SK-N-SH (cell line): Measurements from ENCODE around the gene CSTF2T. TPM values are rescaled to one million over a fixed set of nuclear protein-coding genes. Genes with fewer than 3 reads are reported as not detected.

Experiments used
- CTCF ChIA-PET: fragments of 300-600, 350-600 bp; formaldehyde crosslinking; extraction: SDS; loops from one replicate; lab custom pipeline; 2021; lab: Yijun Ruan, JAX
- POLR2A ChIA-PET: fragments of 350-600 bp; sonication (Branson Sonifier 250); formaldehyde crosslinking; extraction: SDS; loops from one replicate; lab custom pipeline; 2020; ENCODE audit warnings: antibody characterized with exemption, inconsistent platforms; lab: Yijun Ruan, JAX
- DNase-seq: peaks from one replicate; pipeline ENCODE4 v3.0.0; 2012
- H2AFZ ChIP-seq: fragments of 200-600 bp; sonication (generic); 2 replicates; pipeline ENCODE4 v1.8.1; 2016; ENCODE audit warnings: antibody characterized with exemption, mild to moderate bottlenecking, low read depth
- H3F3A ChIP-seq: fragments of 200-600 bp; sonication (generic); replicated peaks from 2 replicates; pipeline ENCODE3; 2016; ENCODE audit warnings: antibody characterized with exemption, mild to moderate bottlenecking; ENCODE audit not compliant: insufficient read depth
- H3K27ac ChIP-seq, 2 experiments: fragments of 200-500 bp in 1 of 2; fragments of 200-600 bp in 1 of 2; sonication (Bioruptor generic) in 1 of 2; sonication (generic), shearing (Covaris generic) in 1 of 2; 2 replicates each; pipeline versions ENCODE4 v1.5.1 to v1.6.1; 2014 to 2016; ENCODE audit warnings: low read depth in 2 of 2, inconsistent platforms in 1 of 2, low read length in 1 of 2, mild to moderate bottlenecking in 1 of 2, mixed read lengths in 1 of 2
- H3K27me3 ChIP-seq: fragments of 200-600 bp; sonication (generic), shearing (Covaris generic); 2 replicates; pipeline ENCODE4 v1.6.1; 2016; ENCODE audit warnings: mixed run types; ENCODE audit not compliant: insufficient read depth
- H3K36me3 ChIP-seq, 2 experiments: fragments of 200-500 bp in 1 of 2; fragments of 200-600 bp in 1 of 2; sonication (Bioruptor generic) in 1 of 2; sonication (generic) in 1 of 2; replicated peaks in 1 of 2; 2 replicates each; pipeline versions ENCODE3 to v1.5.1; 2014 to 2016; ENCODE audit warnings: low read length in 1 of 2, mild to moderate bottlenecking in 1 of 2; ENCODE audit not compliant: insufficient read depth in 2 of 2, control insufficient read depth in 1 of 2
- H3K4me1 ChIP-seq, 2 experiments: fragments of 200-500 bp in 1 of 2; fragments of 200-600 bp in 1 of 2; sonication (Bioruptor generic) in 1 of 2; sonication (generic), shearing (Covaris generic) in 1 of 2; 2 replicates each; pipeline versions ENCODE4 v1.5.1 to v1.6.1; 2014 to 2016; ENCODE audit warnings: low read depth in 1 of 2, low read length in 1 of 2, mixed run types in 1 of 2; ENCODE audit not compliant: insufficient read depth in 2 of 2, control insufficient read depth in 1 of 2
- H3K4me2 ChIP-seq: fragments of 200-600 bp; sonication (generic), shearing (Covaris generic); 2 replicates; pipeline ENCODE4 v1.6.1; 2017; ENCODE audit warnings: mixed run types
- H3K4me3 ChIP-seq, 2 experiments: fragments of 200-500 bp in 1 of 2; fragments of 200-600 bp in 1 of 2; sonication (Bioruptor generic) in 1 of 2; sonication (generic), shearing (Covaris generic) in 1 of 2; 2 replicates each; pipeline versions ENCODE4 v1.5.1 to v1.8.1; 2014 to 2016; ENCODE audit warnings: low read depth in 2 of 2, inconsistent platforms in 1 of 2, low read length in 1 of 2, mild to moderate bottlenecking in 1 of 2, mixed read lengths in 1 of 2, moderate library complexity in 1 of 2
- H3K79me2 ChIP-seq: fragments of 200-600 bp; sonication (generic); 2 replicates; pipeline ENCODE4 v1.8.1; 2017; ENCODE audit warnings: mild to moderate bottlenecking; ENCODE audit not compliant: insufficient read depth
- H3K9ac ChIP-seq: fragments of 200-600 bp; sonication (generic); 2 replicates; pipeline ENCODE4 v1.6.1; 2017; ENCODE audit warnings: mixed run types
- H3K9me2 ChIP-seq: fragments of 200-600 bp; sonication (generic); 2 replicates; pipeline ENCODE4 v1.6.1; 2017; ENCODE audit warnings: mixed run types
- H3K9me3 ChIP-seq: fragments of 200-600 bp; sonication (generic); 2 replicates; pipeline ENCODE4 v1.6.1; 2017; ENCODE audit warnings: mixed run types, mild to moderate bottlenecking, moderate library complexity
- H4K20me1 ChIP-seq: fragments of 200-600 bp; sonication (generic); 2 replicates; pipeline ENCODE4 v1.6.1; 2017; ENCODE audit warnings: mild to moderate bottlenecking, mixed run types; ENCODE audit not compliant: insufficient read depth
- ELF1 ChIP-seq: IDR thresholded peaks from 2 replicates; pipeline ENCODE4 v1.4.0; 2012
- EP300 ChIP-seq, 2 experiments: IDR thresholded peaks; 2 replicates each; pipeline versions ENCODE4 v1.4.0 to v1.6.1; 2012; ENCODE audit warnings: borderline replicate concordance in 1 of 2, low read depth in 1 of 2, low read length in 1 of 2
- FOSL2 ChIP-seq: IDR thresholded peaks from 2 replicates; pipeline ENCODE4 v1.4.0; 2012; ENCODE audit warnings: low read depth, mild to moderate bottlenecking, moderate library complexity, borderline replicate concordance
- FOXJ3 ChIP-seq: sonication (generic); formaldehyde crosslinking; IDR thresholded peaks from 2 replicates; pipeline ENCODE4 v1.5.1; 2020; ENCODE audit warnings: mild to moderate bottlenecking, missing genetic modification reagents
- FOXM1 ChIP-seq: IDR thresholded peaks from 2 replicates; pipeline ENCODE4 v1.4.0; 2012; ENCODE audit warnings: low read depth, mild to moderate bottlenecking
- GABPA ChIP-seq: IDR thresholded peaks from 2 replicates; pipeline ENCODE4 v1.4.0; 2012; ENCODE audit warnings: low read depth, mild to moderate bottlenecking
- JUND ChIP-seq: IDR thresholded peaks from 2 replicates; pipeline ENCODE4 v1.4.0; 2012
- MEF2A ChIP-seq: IDR thresholded peaks from 2 replicates; pipeline ENCODE4 v1.4.0; 2012; ENCODE audit warnings: low read depth, borderline replicate concordance
- MXI1 ChIP-seq: IDR thresholded peaks from 2 replicates; pipeline ENCODE4 v1.6.1; 2012; ENCODE audit warnings: mild to moderate bottlenecking, low read depth, low read length, improper control_type of control experiment
- NFIC ChIP-seq: IDR thresholded peaks from 2 replicates; pipeline ENCODE4 v1.4.0; 2012; ENCODE audit warnings: borderline replicate concordance
- RCOR1 ChIP-seq: fragments of 150-350 bp; IDR thresholded peaks from 2 replicates; pipeline ENCODE4 v1.6.1; 2017; ENCODE audit warnings: antibody characterized with exemption, low read length
- TCF12 ChIP-seq: IDR thresholded peaks from 2 replicates; pipeline ENCODE4 v1.4.0; 2012
- TEAD4 ChIP-seq: IDR thresholded peaks from 2 replicates; pipeline ENCODE4 v1.4.0; 2012; ENCODE audit warnings: mild to moderate bottlenecking, borderline replicate concordance; ENCODE audit not compliant: insufficient read depth
- WGBS: methylation state at CpG from one replicate; pipeline ENCODE4 v1.1.6; 2017; ENCODE audit warnings: low lambda C conversion rate; 5-methylcytosine and 5-hydroxymethylcytosine counted together
- polyA plus RNA-seq, 3 experiments: library from polyadenylated mRNA; depleted of rRNA; stranded (reverse); fragments of >200 nt; gene quantifications; 2 replicates each; pipeline ENCODE4 v1.2.3, GENCODE V29; 2012
- TF ChIP-seq, protein P1 (sequence below): IDR thresholded peaks from 2 replicates; pipeline ENCODE4; 2012

The CSTF2T gene
- polyA plus RNA-seq, 1 of the 3 experiments (the other 2 are of a cell fraction) = 4.3 TPM

DNA sequence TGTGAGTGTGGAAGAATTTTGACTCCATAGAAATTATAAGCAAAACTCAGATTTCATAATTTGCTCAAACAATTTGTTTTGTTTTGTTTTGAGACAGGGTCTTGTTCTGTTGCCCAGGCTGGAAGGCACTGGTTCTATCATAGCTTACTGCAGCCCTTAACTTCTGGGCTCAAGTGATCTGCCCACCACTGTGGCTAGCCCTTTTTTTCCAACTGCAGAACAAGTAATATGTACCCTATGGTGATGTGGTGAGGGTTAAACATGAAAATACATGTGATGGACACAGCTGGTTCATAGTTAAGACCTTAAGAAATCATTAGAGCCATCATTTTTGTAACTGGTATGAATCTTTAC lies 31.1 kb downstream of the CSTF2T start:
- Histone ChIP-seq H3K36me3 (no peaks in the 10 kb centered on the region), H3K27ac (peak overlapping the region in 1 of 2 experiments; percentile 66; a peak in 2 of 4 replicates), H3K9me2 (no peaks in the 10 kb centered on the region), H3K79me2 (no peaks in the 10 kb centered on the region), H3K9ac (no peak overlapping the region), H3K4me2 (no peak overlapping the region; the same call in 1 of the 2 replicates), H3K9me3 (peaks cover 7% of the 10 kb centered on the region; the same call in 1 of the 2 replicates), H3K4me3 (no peak overlapping the region), H3K27me3 (no peaks in the 10 kb centered on the region), H3K4me1 (peaks cover 4 to 5% of the 10 kb centered on the region in 2 experiments; a peak in 2 of 4 replicates), H2AFZ (no peak overlapping the region), H3F3A (no peaks in the 10 kb centered on the region), H4K20me1 (no peaks in the 10 kb centered on the region)
- no peak for DNase-seq
- ChIA-PET CTCF (no interaction called here), POLR2A (no interaction called here)
- TF ChIP-seq ELF1 (no peak), FOXM1 (0 out of 2 replicates have a peak, but pooled peaks have one; percentile 1)

DNA sequence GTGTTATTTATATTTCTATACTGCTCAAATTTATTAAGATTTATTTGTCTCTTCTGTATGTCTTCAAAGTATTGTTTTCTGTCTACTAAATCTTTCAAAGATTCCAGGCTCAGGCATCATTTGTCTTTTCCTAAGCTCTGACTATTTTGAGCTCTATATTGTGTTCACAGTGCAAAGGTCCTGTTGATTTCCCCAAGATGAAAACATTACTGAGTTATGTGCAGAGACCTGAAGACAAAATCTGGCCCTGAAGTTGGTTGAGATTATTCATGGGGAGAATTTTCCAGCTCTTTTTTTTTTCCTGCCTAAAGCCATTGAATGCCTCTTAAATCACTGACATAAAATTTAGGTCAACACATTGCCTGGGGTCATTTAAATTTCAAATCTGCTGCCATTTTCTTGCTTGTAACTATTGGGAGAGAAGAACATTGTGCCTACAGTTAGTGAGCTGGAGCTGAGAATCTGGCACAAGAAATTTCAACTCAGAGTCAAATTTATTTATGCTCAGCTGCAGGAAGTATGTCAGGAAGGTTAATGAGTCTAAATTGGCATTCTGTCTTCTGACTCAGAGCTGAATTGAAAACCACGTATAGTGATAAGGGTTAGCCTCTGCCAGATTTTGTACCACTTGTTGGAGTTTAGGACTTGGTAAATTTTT lies 31.6 kb downstream of the CSTF2T start:
- no peaks in the 10 kb centered on the region for H4K20me1 ChIP-seq
- ChIA-PET POLR2A (no interaction called here), CTCF (no interaction called here)
- H3K79me2 ChIP-seq = no peaks in the 10 kb centered on the region
- H3K4me1 ChIP-seq = peaks cover 4 to 5% of the 10 kb centered on the region in 2 experiments; a peak in 2 of 4 replicates
- H3K27ac ChIP-seq = peak overlapping the region in 1 of 2 experiments; percentile 66; a peak in 2 of 4 replicates
- 4% methylated on average over 1 of the region's 1 CpG for WGBS
- H3K4me3 ChIP-seq = no peak overlapping the region
- no peaks in the 10 kb centered on the region for H3K27me3 ChIP-seq
- DNase-seq = peak; percentile 4
- no peaks in the 10 kb centered on the region for H3K9me2 ChIP-seq
- H3F3A ChIP-seq = no peaks in the 10 kb centered on the region
- H3K9me3 ChIP-seq = peaks cover 7% of the 10 kb centered on the region; the same call in 1 of the 2 replicates
- no peak overlapping the region for H3K9ac ChIP-seq
- H2AFZ ChIP-seq = no peak overlapping the region
- H3K4me2 ChIP-seq = no peak overlapping the region; the same call in 1 of the 2 replicates
- no peaks in the 10 kb centered on the region for H3K36me3 ChIP-seq
- TF ChIP-seq FOXM1 (0 out of 2 replicates have a peak, but pooled peaks have one; percentile 28), FOSL2 (peak; percentile 14; the same call in 1 of the 2 replicates), NFIC (peak; percentile 60; the same call in 1 of the 2 replicates), EP300 (IDR thresholded peaks at IDR 0.05; ENCODE audit: borderline replicate concordance in 1 of 2, low read depth in 1 of 2, low read length in 1 of 2) (peak; percentile 17 to 45; a peak in 2 of 4 replicates), JUND (peak; percentile 72), RCOR1 (0 out of 2 replicates have a peak, but pooled peaks have one; percentile 25), TCF12 (peak; percentile 52), FOXJ3 (CRISPR knock-in tag) (no peak), TEAD4 (peak; percentile 64; the same call in 1 of the 2 replicates), MXI1 (no peak), MEF2A (0 out of 2 replicates have a peak, but pooled peaks have one; percentile 8), GABPA (no peak)
- TF ChIP-seq, protein P1, sequence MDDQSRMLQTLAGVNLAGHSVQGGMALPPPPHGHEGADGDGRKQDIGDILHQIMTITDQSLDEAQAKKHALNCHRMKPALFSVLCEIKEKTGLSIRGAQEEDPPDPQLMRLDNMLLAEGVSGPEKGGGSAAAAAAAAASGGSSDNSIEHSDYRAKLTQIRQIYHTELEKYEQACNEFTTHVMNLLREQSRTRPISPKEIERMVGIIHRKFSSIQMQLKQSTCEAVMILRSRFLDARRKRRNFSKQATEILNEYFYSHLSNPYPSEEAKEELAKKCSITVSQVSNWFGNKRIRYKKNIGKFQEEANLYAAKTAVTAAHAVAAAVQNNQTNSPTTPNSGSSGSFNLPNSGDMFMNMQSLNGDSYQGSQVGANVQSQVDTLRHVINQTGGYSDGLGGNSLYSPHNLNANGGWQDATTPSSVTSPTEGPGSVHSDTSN = peak; percentile 80
- TF ChIP-seq, all 33 proteins: peak for 10
